ENCODE data around the gene RAB11FIP3.
"Not testable (repeated sequence)": the region's sequence is repeated elsewhere in the genome, so short reads cannot be mapped to it uniquely, and the experiment has no call there.

RAB11FIP3 gene

GRCh38 chr16:494676-495075 lies 69.2 kb downstream of the RAB11FIP3 start:
- not testable (repeated sequence) for H3K9ac ChIP-seq (ENCODE audit: low read depth, low read length); H3K9me3 ChIP-seq (replicated peaks; ENCODE audit: low read length); H3K4me1 ChIP-seq (ENCODE audit: control insufficient read depth, insufficient read depth, low read length); H3K4me3 ChIP-seq (ENCODE audit: low read length); H3K27me3 ChIP-seq (ENCODE audit: control insufficient read depth, insufficient read depth, low read length); H3K4me2 ChIP-seq (ENCODE audit: low read length)
- H3K36me3 ChIP-seq (ENCODE audit: insufficient read depth, low read length) = peaks cover 43% of the 10 kb centered on the region

- Histone ChIP-seq H3K9ac (ENCODE audit: low read depth, low read length) (no peak overlapping the region), H3K9me3 (replicated peaks; ENCODE audit: low read length) (no peaks in the 10 kb centered on the region), H3K4me2 (ENCODE audit: low read length) (no peak overlapping the region), H3K4me3 (ENCODE audit: low read length) (no peak overlapping the region), H3K27me3 (ENCODE audit: control insufficient read depth, insufficient read depth, low read length) (no peaks in the 10 kb centered on the region), H3K4me1 (ENCODE audit: control insufficient read depth, insufficient read depth, low read length) (no peaks in the 10 kb centered on the region), H3K36me3 (ENCODE audit: insufficient read depth, low read length) (peaks cover 42% of the 10 kb centered on the region)
Measured at GRCh38 chr16:495127-495748, 69.8 kb downstream of the RAB11FIP3 start.

GRCh38 chr16:496097-496886 lies 70.8 kb downstream of the RAB11FIP3 start:
- H3K4me2 ChIP-seq (ENCODE audit: low read length) = no peak overlapping the region
- H3K9me3 ChIP-seq (replicated peaks; ENCODE audit: low read length) = no peaks in the 10 kb centered on the region
- no peaks in the 10 kb centered on the region for H3K4me1 ChIP-seq (ENCODE audit: control insufficient read depth, insufficient read depth, low read length)
- H3K27me3 ChIP-seq (ENCODE audit: control insufficient read depth, insufficient read depth, low read length) = no peaks in the 10 kb centered on the region
- no peak overlapping the region for H3K9ac ChIP-seq (ENCODE audit: low read depth, low read length)
- peaks cover 31% of the 10 kb centered on the region for H3K36me3 ChIP-seq (ENCODE audit: insufficient read depth, low read length)
- H3K4me3 ChIP-seq (ENCODE audit: low read length) = no peak overlapping the region

DNA sequence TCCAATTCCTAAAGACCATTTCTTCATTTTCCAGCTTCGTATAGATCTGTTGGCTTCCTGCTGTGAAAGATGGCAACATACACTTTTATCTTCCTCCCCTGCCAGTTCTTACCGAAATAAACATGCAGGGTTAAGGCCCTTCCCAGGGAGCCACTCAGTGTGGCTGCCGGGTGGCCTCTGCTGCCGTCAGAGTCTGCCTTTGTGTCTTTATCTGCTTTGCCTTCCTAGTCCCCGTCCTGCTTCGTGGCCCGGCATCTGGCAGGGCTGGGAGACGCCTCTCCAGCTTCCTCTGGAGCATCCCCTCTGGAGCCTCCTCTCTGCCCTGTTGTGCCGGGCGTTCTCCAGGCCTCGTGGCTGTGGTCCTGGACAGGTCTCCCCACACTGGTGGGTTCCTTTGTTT lies 71.8 kb downstream of the RAB11FIP3 start:
- H3K4me3 ChIP-seq (ENCODE audit: low read length) = no peak overlapping the region
- no peak overlapping the region for H3K9ac ChIP-seq (ENCODE audit: low read depth, low read length)
- no peaks in the 10 kb centered on the region for H3K9me3 ChIP-seq (replicated peaks; ENCODE audit: low read length)
- H3K4me2 ChIP-seq (ENCODE audit: low read length) = no peak overlapping the region
- no peaks in the 10 kb centered on the region for H3K27me3 ChIP-seq (ENCODE audit: control insufficient read depth, insufficient read depth, low read length)
- no peaks in the 10 kb centered on the region for H3K4me1 ChIP-seq (ENCODE audit: control insufficient read depth, insufficient read depth, low read length)
- H3K36me3 ChIP-seq (ENCODE audit: insufficient read depth, low read length) = peaks cover 26% of the 10 kb centered on the region

GRCh38 chr16:499924-500323 lies 74.5 kb downstream of the RAB11FIP3 start:
- Histone ChIP-seq H3K36me3 (ENCODE audit: insufficient read depth, low read length) (peaks cover 29% of the 10 kb centered on the region), H3K4me2 (ENCODE audit: low read length) (no peak overlapping the region), H3K4me1 (ENCODE audit: control insufficient read depth, insufficient read depth, low read length) (no peaks in the 10 kb centered on the region), H3K4me3 (ENCODE audit: low read length) (no peak overlapping the region), H3K27me3 (ENCODE audit: control insufficient read depth, insufficient read depth, low read length) (no peaks in the 10 kb centered on the region), H3K9ac (ENCODE audit: low read depth, low read length) (no peak overlapping the region), H3K9me3 (replicated peaks; ENCODE audit: low read length) (no peaks in the 10 kb centered on the region)

- Histone ChIP-seq H3K36me3 (ENCODE audit: insufficient read depth, low read length) (peaks cover 32% of the 10 kb centered on the region), H3K9me3 (replicated peaks; ENCODE audit: low read length) (no peaks in the 10 kb centered on the region), H3K4me3 (ENCODE audit: low read length) (no peak overlapping the region), H3K27me3 (ENCODE audit: control insufficient read depth, insufficient read depth, low read length) (no peaks in the 10 kb centered on the region), H3K4me1 (ENCODE audit: control insufficient read depth, insufficient read depth, low read length) (no peaks in the 10 kb centered on the region), H3K9ac (ENCODE audit: low read depth, low read length) (no peak overlapping the region), H3K4me2 (ENCODE audit: low read length) (no peak overlapping the region)
Measured at GRCh38 chr16:500709-501108, 75.3 kb downstream of the RAB11FIP3 start.

- no peak overlapping the region for H3K4me3 ChIP-seq (ENCODE audit: low read length)
- no peak overlapping the region for H3K9ac ChIP-seq (ENCODE audit: low read depth, low read length)
- no peaks in the 10 kb centered on the region for H3K9me3 ChIP-seq (replicated peaks; ENCODE audit: low read length)
- no peaks in the 10 kb centered on the region for H3K4me1 ChIP-seq (ENCODE audit: control insufficient read depth, insufficient read depth, low read length)
- H3K36me3 ChIP-seq (ENCODE audit: insufficient read depth, low read length) = peaks cover 35% of the 10 kb centered on the region
- H3K4me2 ChIP-seq (ENCODE audit: low read length) = no peak overlapping the region
- H3K27me3 ChIP-seq (ENCODE audit: control insufficient read depth, insufficient read depth, low read length) = no peaks in the 10 kb centered on the region
Measured at GRCh38 chr16:502179-502943, 76.9 kb downstream of the RAB11FIP3 start.

DNA sequence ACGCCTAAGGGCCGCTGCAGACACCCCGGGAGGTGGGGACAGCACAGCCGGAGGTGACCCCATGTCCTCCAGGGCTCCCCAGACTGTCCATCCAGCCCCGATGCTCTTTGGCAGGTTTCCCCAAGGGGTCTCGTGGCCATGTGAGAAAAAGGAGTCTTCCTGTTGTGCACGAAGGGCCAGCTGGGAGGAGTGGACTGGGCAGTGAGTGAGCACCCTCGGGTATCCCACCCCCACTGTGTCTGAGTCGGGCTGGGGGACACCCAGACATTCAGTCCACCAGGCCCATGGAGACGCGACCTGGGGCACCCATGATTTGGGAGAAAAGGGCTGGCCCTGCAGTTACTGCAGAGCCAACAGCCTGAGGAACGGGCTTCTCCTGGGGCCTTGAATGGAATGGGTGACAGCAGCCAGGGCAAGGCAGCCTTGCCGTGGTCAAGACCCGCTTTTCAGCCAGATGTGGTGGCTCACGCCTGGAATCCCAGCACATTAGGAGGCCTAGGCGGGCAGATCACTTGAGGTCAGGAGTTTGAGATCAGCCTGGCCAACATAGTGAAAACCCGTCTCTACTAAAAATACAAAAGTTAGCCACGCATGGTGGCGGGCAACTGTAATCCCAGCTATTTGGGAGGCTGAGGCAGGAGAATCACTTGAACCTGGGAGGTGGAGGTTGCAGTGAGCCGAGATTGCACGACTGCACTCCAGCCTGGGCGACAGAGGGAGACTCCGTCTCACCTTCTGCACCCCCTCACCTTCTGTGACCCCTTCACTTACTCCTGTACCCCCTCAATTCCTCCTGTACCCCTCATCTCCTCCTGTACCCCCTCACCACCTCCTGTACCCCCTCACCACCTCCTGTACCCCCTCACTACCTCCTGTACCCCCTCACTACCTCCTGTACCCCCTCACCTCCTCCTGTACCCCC lies 78.0 kb downstream of the RAB11FIP3 start:
- Histone ChIP-seq H3K9me3 (replicated peaks; ENCODE audit: low read length) (no peaks in the 10 kb centered on the region), H3K4me2 (ENCODE audit: low read length) (no peak overlapping the region), H3K9ac (ENCODE audit: low read depth, low read length) (no peak overlapping the region), H3K27me3 (ENCODE audit: control insufficient read depth, insufficient read depth, low read length) (no peaks in the 10 kb centered on the region), H3K4me3 (ENCODE audit: low read length) (no peak overlapping the region), H3K36me3 (ENCODE audit: insufficient read depth, low read length) (peaks cover 34% of the 10 kb centered on the region), H3K4me1 (ENCODE audit: control insufficient read depth, insufficient read depth, low read length) (no peaks in the 10 kb centered on the region)

GRCh38 chr16:505479-506245 lies 80.2 kb downstream of the RAB11FIP3 start:
- no peak overlapping the region for H3K9ac ChIP-seq (ENCODE audit: low read depth, low read length)
- H3K36me3 ChIP-seq (ENCODE audit: insufficient read depth, low read length) = peaks cover 38% of the 10 kb centered on the region

DNA sequence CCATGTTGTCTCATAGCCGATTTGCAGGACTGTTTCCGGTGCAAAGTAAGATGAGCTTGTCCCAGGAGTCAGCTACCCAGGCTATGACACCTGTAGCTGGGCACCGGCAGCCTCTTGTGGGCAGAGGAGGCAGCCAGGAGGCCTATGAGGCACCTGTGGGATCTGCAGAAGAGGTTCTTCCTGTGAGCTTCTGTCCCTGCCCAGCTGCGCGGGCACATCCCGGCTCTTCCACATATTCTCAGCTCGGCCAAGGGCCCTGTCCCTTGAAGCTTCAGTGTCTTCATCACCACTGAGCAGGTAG lies 80.7 kb downstream of the RAB11FIP3 start:
- Histone ChIP-seq H3K9ac (ENCODE audit: low read depth, low read length) (no peak overlapping the region), H3K4me1 (ENCODE audit: control insufficient read depth, insufficient read depth, low read length) (no peaks in the 10 kb centered on the region), H3K9me3 (replicated peaks; ENCODE audit: low read length) (no peaks in the 10 kb centered on the region), H3K4me3 (ENCODE audit: low read length) (no peak overlapping the region), H3K27me3 (ENCODE audit: control insufficient read depth, insufficient read depth, low read length) (no peaks in the 10 kb centered on the region), H3K4me2 (ENCODE audit: low read length) (no peak overlapping the region), H3K36me3 (ENCODE audit: insufficient read depth, low read length) (peaks cover 38% of the 10 kb centered on the region)

More at GRCh38 chr16:505479-506245, 80.2 kb downstream of the RAB11FIP3 start:
- Histone ChIP-seq H3K9me3 (replicated peaks; ENCODE audit: low read length) (no peaks in the 10 kb centered on the region), H3K4me2 (ENCODE audit: low read length) (no peak overlapping the region), H3K27me3 (ENCODE audit: control insufficient read depth, insufficient read depth, low read length) (no peaks in the 10 kb centered on the region), H3K4me1 (ENCODE audit: control insufficient read depth, insufficient read depth, low read length) (no peaks in the 10 kb centered on the region), H3K4me3 (ENCODE audit: low read length) (no peak overlapping the region)
